Mesenchymal stem cell (in vitro differentiated cells and primary cell): ENCODE measurements around the gene OTOG.

Experiments used
- DNase-seq: peaks from one replicate; pipeline ENCODE4 v3.0.0-alpha.2; 2013
- H2AFZ ChIP-seq: one replicate; pipeline ENCODE4 v1.6.1; 2013; ENCODE audit warnings: low read depth, mild to moderate bottlenecking, control low read depth, inconsistent platforms, low read length, moderate library complexity
- H2AK5ac ChIP-seq: 2 replicates; pipeline ENCODE4 v1.6.1; 2013; ENCODE audit warnings: low read length, moderate library complexity, mild to moderate bottlenecking, inconsistent platforms; ENCODE audit not compliant: severe bottlenecking
- H2BK120ac ChIP-seq: one replicate; pipeline ENCODE4 v1.6.1; 2013; ENCODE audit warnings: low read depth, mild to moderate bottlenecking, inconsistent platforms, low read length, moderate library complexity
- H2BK12ac ChIP-seq, 2 experiments: one replicate each; pipeline ENCODE4 v1.6.1; 2013; ENCODE audit warnings: inconsistent platforms in 2 of 2, low read length in 2 of 2, mild to moderate bottlenecking in 2 of 2, moderate library complexity in 2 of 2, control low read depth in 1 of 2
- H2BK15ac ChIP-seq: one replicate; pipeline ENCODE4 v1.6.1; 2013; ENCODE audit warnings: mild to moderate bottlenecking, low read depth, inconsistent platforms; ENCODE audit not compliant: poor library complexity, severe bottlenecking
- H2BK5ac ChIP-seq: 2 replicates; pipeline ENCODE4 v1.6.1; 2013; ENCODE audit warnings: low read depth, mild to moderate bottlenecking, low read length, control low read depth, inconsistent platforms; ENCODE audit not compliant: poor library complexity, severe bottlenecking
- H3K14ac ChIP-seq, 2 experiments: one replicate each; pipeline ENCODE4 v1.6.1; 2013; ENCODE audit warnings: inconsistent platforms in 2 of 2, low read length in 2 of 2, control low read depth in 1 of 2, mild to moderate bottlenecking in 1 of 2, moderate library complexity in 1 of 2
- H3K18ac ChIP-seq, 2 experiments: one replicate each; pipeline ENCODE4 v1.6.1; 2013; ENCODE audit warnings: inconsistent platforms in 2 of 2, low read length in 2 of 2, control low read depth in 1 of 2, low read depth in 1 of 2, mild to moderate bottlenecking in 1 of 2
- H3K23ac ChIP-seq, 2 experiments: one replicate each; pipeline ENCODE4 v1.6.1; 2013; ENCODE audit warnings: inconsistent platforms in 2 of 2, low read length in 2 of 2, mild to moderate bottlenecking in 2 of 2, moderate library complexity in 2 of 2, control low read depth in 1 of 2
- H3K27ac ChIP-seq: 2 replicates; pipeline ENCODE4 v1.5.1; 2013; ENCODE audit warnings: mild to moderate bottlenecking, moderate library complexity, low read length, control low read depth, inconsistent platforms; ENCODE audit not compliant: poor library complexity, severe bottlenecking
- H3K27me3 ChIP-seq, 2 experiments: 2 replicates each; pipeline versions ENCODE4 v1.6.1 to v1.7.0; 2013; ENCODE audit warnings: low read length in 2 of 2, mild to moderate bottlenecking in 2 of 2, moderate library complexity in 2 of 2, control low read depth in 1 of 2, inconsistent platforms in 1 of 2; ENCODE audit not compliant: control insufficient read depth in 1 of 2, insufficient read depth in 1 of 2
- H3K36me3 ChIP-seq, 2 experiments: 2 replicates each; pipeline versions ENCODE4 v1.6.1 to v1.7.0; 2013; ENCODE audit warnings: low read length in 2 of 2, control low read depth in 1 of 2, inconsistent platforms in 1 of 2, low read depth in 1 of 2, mild to moderate bottlenecking in 1 of 2; ENCODE audit not compliant: insufficient read depth in 2 of 2, control insufficient read depth in 1 of 2
- H3K4ac ChIP-seq, 2 experiments: one replicate each; pipeline ENCODE4 v1.6.1; 2013; ENCODE audit warnings: inconsistent platforms in 2 of 2, low read length in 2 of 2, mild to moderate bottlenecking in 2 of 2, moderate library complexity in 2 of 2, control low read depth in 1 of 2, low read depth in 1 of 2
- H3K4me1 ChIP-seq: 2 replicates; pipeline ENCODE4 v1.6.1; 2013; ENCODE audit warnings: low read depth, low read length, control low read depth; ENCODE audit not compliant: control insufficient read depth, insufficient read depth
- H3K4me2 ChIP-seq: 2 replicates; pipeline ENCODE4 v1.6.1; 2013; ENCODE audit warnings: low read length, mild to moderate bottlenecking, inconsistent platforms; ENCODE audit not compliant: poor library complexity, severe bottlenecking
- H3K4me3 ChIP-seq, 2 experiments: 2 replicates each; pipeline versions ENCODE4 v1.5.1 to v1.7.0; 2013; ENCODE audit warnings: low read length in 2 of 2, mild to moderate bottlenecking in 2 of 2, control low read depth in 1 of 2, low read depth in 1 of 2; ENCODE audit not compliant: insufficient read depth in 1 of 2
- H3K79me1 ChIP-seq: replicated peaks from 2 replicates; pipeline ENCODE4 v1.6.1; 2013; ENCODE audit warnings: mild to moderate bottlenecking, control low read depth, low read length, inconsistent platforms; ENCODE audit not compliant: poor library complexity, severe bottlenecking
- H3K9ac ChIP-seq: 2 replicates; pipeline ENCODE4 v1.7.0; 2013; ENCODE audit warnings: mild to moderate bottlenecking, low read length, moderate library complexity
- H3K9me3 ChIP-seq: 2 replicates; pipeline ENCODE4 v1.7.0; 2013; ENCODE audit warnings: mild to moderate bottlenecking, low read length; ENCODE audit not compliant: control insufficient read depth
- H4K8ac ChIP-seq: one replicate; pipeline ENCODE4 v1.6.1; 2013; ENCODE audit warnings: inconsistent platforms, mild to moderate bottlenecking, low read length, moderate library complexity
- H4K91ac ChIP-seq: one replicate; pipeline ENCODE4 v1.6.1; 2013; ENCODE audit warnings: mild to moderate bottlenecking, low read length, inconsistent platforms
- WGBS: methylation state at CpG from one replicate; pipeline ENCODE4 v1.1.7; 2013; ENCODE audit warnings: mixed read lengths; 5-methylcytosine and 5-hydroxymethylcytosine counted together

OTOG gene

GRCh38 chr11:17556999-17557398 lies 9.9 kb downstream of the OTOG start:
- no peak overlapping the region for H3K4ac ChIP-seq
- H2AK5ac ChIP-seq: no peak overlapping the region
- H3K23ac ChIP-seq: no peak overlapping the region
- H3K27me3 ChIP-seq: peaks cover 20 to 85% of the 10 kb centered on the region in 2 experiments
- H2BK5ac ChIP-seq: no peak overlapping the region
- no peak overlapping the region for H2BK12ac ChIP-seq
- no peaks in the 10 kb centered on the region for H3K79me1 ChIP-seq
- H3K14ac ChIP-seq: no peak overlapping the region
- DNase-seq: no peak
- H4K8ac ChIP-seq: no peak overlapping the region
- H3K36me3 ChIP-seq: no peaks in the 10 kb centered on the region
- H3K18ac ChIP-seq: no peak overlapping the region
- H3K4me3 ChIP-seq: no peak overlapping the region
- no peaks in the 10 kb centered on the region for H3K9me3 ChIP-seq
- no peak overlapping the region for H2AFZ ChIP-seq
- H3K4me1 ChIP-seq: no peaks in the 10 kb centered on the region
- no peak overlapping the region for H2BK15ac ChIP-seq
- H3K9ac ChIP-seq: no peak overlapping the region
- H3K27ac ChIP-seq: no peak overlapping the region
- H2BK120ac ChIP-seq: no peak overlapping the region
- H3K4me2 ChIP-seq: no peak overlapping the region
- H4K91ac ChIP-seq: no peak overlapping the region
- WGBS: 87% methylated on average over 8 of the region's 8 CpGs

- Histone ChIP-seq H3K18ac (no peak overlapping the region), H3K23ac (no peak overlapping the region), H4K8ac (no peak overlapping the region), H3K9ac (no peak overlapping the region), H3K4ac (no peak overlapping the region), H3K36me3 (no peaks in the 10 kb centered on the region), H2AK5ac (no peak overlapping the region), H2AFZ (no peak overlapping the region), H3K79me1 (no peaks in the 10 kb centered on the region), H3K9me3 (no peaks in the 10 kb centered on the region), H3K4me2 (no peak overlapping the region), H2BK12ac (no peak overlapping the region), H3K4me1 (no peaks in the 10 kb centered on the region), H3K14ac (no peak overlapping the region), H3K4me3 (no peak overlapping the region), H4K91ac (no peak overlapping the region), H2BK120ac (no peak overlapping the region), H2BK15ac (no peak overlapping the region), H3K27ac (no peak overlapping the region), H3K27me3 (peaks cover 20 to 75% of the 10 kb centered on the region in 2 experiments), H2BK5ac (no peak overlapping the region)
- 78% methylated on average over 15 of the region's 15 CpGs for WGBS
- no peak for DNase-seq
These were observed 11.1 kb downstream of the OTOG start for GRCh38 chr11:17558025-17558780.

GRCh38 chr11:17558916-17559315 lies 11.9 kb downstream of the OTOG start:
- no peak overlapping the region for H4K91ac ChIP-seq
- no peaks in the 10 kb centered on the region for H3K4me1 ChIP-seq
- no peak overlapping the region for H3K23ac ChIP-seq
- H4K8ac ChIP-seq: no peak overlapping the region
- DNase-seq: no peak
- H3K9ac ChIP-seq: no peak overlapping the region
- no peak overlapping the region for H3K4ac ChIP-seq
- H3K36me3 ChIP-seq: no peaks in the 10 kb centered on the region
- H3K79me1 ChIP-seq: no peaks in the 10 kb centered on the region
- no peak overlapping the region for H3K4me3 ChIP-seq
- no peak overlapping the region for H3K27ac ChIP-seq
- H2BK12ac ChIP-seq: no peak overlapping the region
- H3K27me3 ChIP-seq: peaks cover 20 to 68% of the 10 kb centered on the region in 2 experiments
- H3K14ac ChIP-seq: no peak overlapping the region
- H2BK120ac ChIP-seq: no peak overlapping the region
- no peak overlapping the region for H2BK5ac ChIP-seq
- no peak overlapping the region for H3K18ac ChIP-seq
- 92% methylated on average over 9 of the region's 9 CpGs for WGBS
- H2BK15ac ChIP-seq: no peak overlapping the region
- no peak overlapping the region for H3K4me2 ChIP-seq
- H2AFZ ChIP-seq: no peak overlapping the region
- no peak overlapping the region for H2AK5ac ChIP-seq
- H3K9me3 ChIP-seq: no peaks in the 10 kb centered on the region

GRCh38 chr11:17559341-17560087 lies 12.5 kb downstream of the OTOG start:
- Histone ChIP-seq H3K4me1 (no peaks in the 10 kb centered on the region), H4K91ac (no peak overlapping the region), H3K36me3 (no peaks in the 10 kb centered on the region), H2AFZ (no peak overlapping the region), H4K8ac (no peak overlapping the region), H2AK5ac (no peak overlapping the region), H3K9ac (no peak overlapping the region), H2BK12ac (no peak overlapping the region), H3K18ac (no peak overlapping the region), H3K14ac (no peak overlapping the region), H2BK120ac (no peak overlapping the region), H3K4ac (no peak overlapping the region), H3K23ac (no peak overlapping the region), H3K4me3 (no peak overlapping the region), H3K4me2 (no peak overlapping the region), H2BK15ac (no peak overlapping the region), H2BK5ac (no peak overlapping the region), H3K9me3 (no peaks in the 10 kb centered on the region), H3K79me1 (no peaks in the 10 kb centered on the region), H3K27me3 (peaks cover 20 to 63% of the 10 kb centered on the region in 2 experiments), H3K27ac (no peak overlapping the region)
- no peak for DNase-seq
- 77% methylated on average over 9 of the region's 9 CpGs for WGBS
